Duodenal mucosa (tissue), 2 donors: ENCODE data around the gene WDR59.
"Not testable (repeated sequence)": the region's sequence is repeated elsewhere in the genome, so short reads cannot be mapped to it uniquely, and the experiment has no call there.

Source experiments
- H3K27ac ChIP-seq: one replicate; pipeline ENCODE4 v1.7.0; 2013; ENCODE audit warnings: low read depth, low read length
- H3K27me3 ChIP-seq, 2 donors: one replicate each; pipeline ENCODE4 v1.7.0; 2013; ENCODE audit warnings: low read length in 2 of 2, control low read depth in 1 of 2; ENCODE audit not compliant: insufficient read depth in 2 of 2, control insufficient read depth in 1 of 2
- H3K36me3 ChIP-seq, 2 donors: one replicate each; pipeline ENCODE4 v1.7.0; 2013; ENCODE audit warnings: low read length in 2 of 2, control low read depth in 1 of 2; ENCODE audit not compliant: insufficient read depth in 2 of 2, control insufficient read depth in 1 of 2
- H3K4me1 ChIP-seq, 2 donors: one replicate each; pipeline ENCODE4 v1.7.0; 2013; ENCODE audit warnings: low read length in 2 of 2, control low read depth in 1 of 2; ENCODE audit not compliant: insufficient read depth in 2 of 2, control insufficient read depth in 1 of 2
- H3K4me3 ChIP-seq, 2 donors: one replicate each; pipeline ENCODE4 v1.7.0; 2013; ENCODE audit warnings: low read length in 2 of 2, low read depth in 1 of 2
- H3K9ac ChIP-seq, 2 donors: one replicate each; pipeline ENCODE4 v1.7.0; 2013; ENCODE audit warnings: low read length in 2 of 2, low read depth in 1 of 2
- H3K9me3 ChIP-seq, 2 donors: one replicate each; pipeline ENCODE4 v1.7.0; 2013; ENCODE audit warnings: low read length in 2 of 2, control low read depth in 1 of 2; ENCODE audit not compliant: control insufficient read depth in 1 of 2

WDR59 gene

DNA sequence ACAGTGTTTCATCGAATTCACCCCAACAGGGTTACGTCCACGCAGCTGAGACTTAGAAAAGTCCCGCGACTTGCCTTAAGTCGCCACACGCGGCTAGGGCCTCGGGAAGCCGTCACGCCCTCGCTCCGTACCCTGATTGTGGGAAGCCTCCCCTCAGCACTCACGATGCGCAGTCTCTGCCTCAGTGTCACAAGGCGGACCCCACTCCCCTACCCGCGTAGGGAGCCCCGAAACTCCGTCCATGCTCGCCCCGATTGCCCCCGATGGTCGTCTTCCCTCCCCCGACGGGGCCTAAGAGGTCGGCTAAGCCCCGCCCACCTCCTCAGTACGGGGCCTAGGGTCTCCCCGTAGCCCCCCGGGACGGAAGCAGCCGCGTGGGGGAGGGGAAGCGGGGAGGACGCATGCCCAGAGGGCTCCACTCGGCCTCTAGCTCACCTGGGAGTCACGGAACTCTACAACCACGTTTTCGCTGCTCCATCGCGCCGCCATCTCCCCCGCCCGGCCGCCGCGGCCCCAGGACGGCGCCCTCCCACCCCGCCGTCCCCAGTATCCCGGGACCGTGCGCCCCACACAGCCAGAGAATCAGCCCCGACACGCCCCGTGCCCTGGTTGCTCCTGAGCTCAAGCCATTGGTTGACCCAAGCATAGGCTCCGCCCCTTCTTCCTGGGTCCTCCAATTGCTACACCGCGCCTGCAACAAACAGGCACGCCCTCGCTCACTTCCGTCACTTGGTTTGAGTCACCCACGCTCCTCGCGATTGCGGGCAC is at the start of gene WDR59:
WDR59 (minus strand) TSS at position 595 of the 768 bp plus-strand sequence; CDS start at position 489, 106 bp downstream.
- Histone ChIP-seq H3K27ac (peak within 1 kb of the TSS; percentile 13), H3K36me3 (no peaks in the 10 kb centered on the region), H3K27me3 (no peaks in the 10 kb centered on the region), H3K9ac (peak within 1 kb of the TSS; percentile 94 to 97), H3K4me3 (peak within 1 kb of the TSS; percentile 100), H3K4me1 (peaks cover 0 to 4% of the 10 kb centered on the region in 2 donors), H3K9me3 (no peaks in the 10 kb centered on the region)

GRCh38 chr16:75032655-75033054 is 47.7 kb upstream of the WDR59 start:
- H3K27ac ChIP-seq = no peak overlapping the region
- H3K36me3 ChIP-seq = peaks cover 4 to 5% of the 10 kb centered on the region in 2 donors
- H3K9ac ChIP-seq = no peak overlapping the region
- no peaks in the 10 kb centered on the region for H3K27me3 ChIP-seq
- peaks cover 1 to 4% of the 10 kb centered on the region in 2 donors for H3K9me3 ChIP-seq
- no peaks in the 10 kb centered on the region for H3K4me1 ChIP-seq
- no peak overlapping the region for H3K4me3 ChIP-seq

DNA sequence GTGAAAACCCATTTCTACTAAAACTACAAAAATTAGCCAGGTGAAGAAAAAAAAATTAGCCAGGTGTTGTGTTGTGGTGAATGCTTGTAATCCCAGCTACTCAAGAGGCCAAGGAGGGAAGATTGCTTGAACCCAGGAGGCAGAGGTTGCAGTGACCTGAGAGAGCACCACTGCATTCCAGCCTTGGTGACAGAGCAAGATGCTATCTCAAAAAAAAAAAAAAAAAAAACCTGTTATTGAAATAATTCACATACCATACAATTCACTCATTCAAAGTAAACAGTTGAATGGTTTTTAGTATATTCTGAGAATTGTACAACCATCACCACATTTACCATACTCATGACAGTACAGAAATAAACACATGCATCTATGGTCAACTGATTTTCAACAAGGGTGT is 44.9 kb upstream of the WDR59 start:
- no peaks in the 10 kb centered on the region for H3K9me3 ChIP-seq
- H3K27ac ChIP-seq = no peak overlapping the region
- no peak overlapping the region for H3K4me3 ChIP-seq
- no peaks in the 10 kb centered on the region for H3K36me3 ChIP-seq
- no peaks in the 10 kb centered on the region for H3K27me3 ChIP-seq
- H3K4me1 ChIP-seq = no peaks in the 10 kb centered on the region
- no peak overlapping the region for H3K9ac ChIP-seq

DNA sequence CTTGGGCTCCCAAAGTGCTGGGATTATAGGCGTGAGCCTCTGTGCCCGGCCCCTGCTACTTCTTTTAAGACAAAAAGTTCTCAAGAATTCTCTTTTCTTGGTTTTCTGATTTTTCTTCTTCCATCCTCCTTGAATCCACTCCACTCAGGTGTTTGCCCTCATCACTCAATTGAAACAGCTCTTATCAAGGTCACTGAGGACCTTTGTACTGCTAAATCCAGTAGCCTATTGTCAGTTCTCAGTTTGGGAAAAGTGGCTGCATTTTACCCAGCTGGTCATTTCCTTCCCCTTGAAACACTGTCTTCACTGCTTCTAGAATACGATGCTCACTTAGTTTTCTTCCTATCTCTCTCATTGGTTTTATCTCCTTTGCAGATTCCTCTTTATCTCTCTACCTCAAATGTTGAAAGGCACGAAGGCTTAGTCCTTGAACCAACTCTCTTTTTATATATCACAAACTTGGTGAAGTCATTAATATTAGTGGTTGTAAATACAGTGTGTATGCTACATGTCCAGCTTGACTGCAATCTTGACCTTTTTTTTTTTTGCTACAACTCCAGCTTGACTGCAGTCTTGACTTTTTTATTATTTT is 43.7 kb upstream of the WDR59 start:
- H3K9ac ChIP-seq = no peak overlapping the region
- no peak overlapping the region for H3K27ac ChIP-seq
- H3K9me3 ChIP-seq = no peaks in the 10 kb centered on the region
- H3K27me3 ChIP-seq = no peaks in the 10 kb centered on the region
- H3K36me3 ChIP-seq = no peaks in the 10 kb centered on the region
- no peak overlapping the region for H3K4me3 ChIP-seq
- H3K4me1 ChIP-seq = no peaks in the 10 kb centered on the region

DNA sequence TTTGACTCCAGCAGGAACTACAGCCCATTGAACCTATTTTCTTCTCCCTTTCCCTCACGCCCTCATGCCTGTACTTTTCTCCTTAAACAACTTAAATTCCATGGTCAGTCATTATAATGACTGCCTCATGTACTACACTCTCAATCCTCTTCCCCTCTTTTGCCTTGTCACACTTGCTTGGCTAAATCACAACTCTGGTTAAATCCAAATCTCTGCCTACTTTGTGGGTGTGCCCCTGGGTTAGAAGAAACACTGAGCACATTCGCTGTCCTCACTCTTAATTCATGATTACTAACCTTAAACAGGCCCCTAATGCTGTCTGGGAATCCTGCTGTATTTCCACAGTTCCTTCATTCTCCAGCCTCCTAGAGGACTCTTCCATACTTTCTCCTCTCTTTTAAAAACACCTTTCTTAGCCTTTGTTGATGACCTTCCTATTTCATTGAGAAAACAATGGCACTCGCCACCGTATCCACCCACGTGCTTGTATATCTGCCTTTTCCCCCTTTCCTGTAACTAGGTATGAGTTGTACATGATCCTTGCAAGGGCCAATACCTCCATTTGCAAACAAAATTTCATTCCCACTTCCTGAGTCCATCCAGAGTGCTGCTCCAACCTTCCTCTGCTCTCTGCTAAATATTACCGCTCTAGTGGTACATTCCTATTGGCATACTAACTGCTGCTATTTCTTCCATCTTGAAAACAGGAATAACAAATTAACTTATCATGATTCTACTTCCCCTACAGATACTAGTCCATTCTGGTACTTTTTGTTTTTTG is 42.8 kb upstream of the WDR59 start:
- Histone ChIP-seq H3K4me1 (no peaks in the 10 kb centered on the region), H3K9ac (no peak overlapping the region), H3K27ac (no peak overlapping the region), H3K36me3 (no peaks in the 10 kb centered on the region), H3K27me3 (no peaks in the 10 kb centered on the region), H3K4me3 (no peak overlapping the region), H3K9me3 (no peaks in the 10 kb centered on the region)

DNA sequence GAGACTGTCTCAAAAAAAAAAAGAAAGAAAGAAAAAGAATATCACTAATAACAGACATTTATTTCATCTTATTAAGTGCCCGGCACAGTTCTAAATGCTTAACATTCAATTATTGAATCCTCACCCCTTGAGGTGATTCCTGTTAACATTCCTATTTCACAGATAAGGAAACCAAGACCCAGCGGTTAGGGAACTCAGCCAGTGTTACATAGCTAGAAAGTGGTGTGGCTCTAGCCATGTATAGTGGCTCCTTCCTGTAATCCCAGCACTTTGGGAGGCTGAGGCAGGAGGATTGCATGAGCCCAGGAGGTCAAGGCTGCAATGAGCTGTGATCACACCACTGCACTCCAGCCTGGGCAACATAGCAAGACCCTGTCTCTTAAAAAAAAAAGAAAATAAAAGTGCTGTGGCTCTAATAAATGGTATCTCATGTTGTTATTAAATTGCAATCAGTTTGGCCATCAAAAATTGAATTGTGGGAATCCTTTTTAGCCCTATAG is 42.0 kb upstream of the WDR59 start:
- Histone ChIP-seq H3K4me1 (no peaks in the 10 kb centered on the region), H3K27ac (no peak overlapping the region), H3K27me3 (no peaks in the 10 kb centered on the region), H3K36me3 (no peaks in the 10 kb centered on the region), H3K4me3 (no peak overlapping the region), H3K9ac (no peak overlapping the region), H3K9me3 (no peaks in the 10 kb centered on the region)

GRCh38 chr16:75026239-75026891 is 41.4 kb upstream of the WDR59 start:
- H3K4me1 ChIP-seq, H3K9ac ChIP-seq, H3K27ac ChIP-seq, H3K27me3 ChIP-seq, H3K36me3 ChIP-seq, H3K9me3 ChIP-seq, H3K4me3 ChIP-seq: not testable (repeated sequence)

- no peak overlapping the region for H3K9ac ChIP-seq
- no peak overlapping the region for H3K4me3 ChIP-seq
- H3K27me3 ChIP-seq = no peaks in the 10 kb centered on the region
- H3K27ac ChIP-seq = no peak overlapping the region
- no peaks in the 10 kb centered on the region for H3K4me1 ChIP-seq
- peaks cover 0 to 3% of the 10 kb centered on the region in 2 donors for H3K36me3 ChIP-seq
- H3K9me3 ChIP-seq = peaks cover 4 to 8% of the 10 kb centered on the region in 2 donors
These were observed 40.8 kb upstream of the WDR59 start for GRCh38 chr16:75025761-75026160.

DNA sequence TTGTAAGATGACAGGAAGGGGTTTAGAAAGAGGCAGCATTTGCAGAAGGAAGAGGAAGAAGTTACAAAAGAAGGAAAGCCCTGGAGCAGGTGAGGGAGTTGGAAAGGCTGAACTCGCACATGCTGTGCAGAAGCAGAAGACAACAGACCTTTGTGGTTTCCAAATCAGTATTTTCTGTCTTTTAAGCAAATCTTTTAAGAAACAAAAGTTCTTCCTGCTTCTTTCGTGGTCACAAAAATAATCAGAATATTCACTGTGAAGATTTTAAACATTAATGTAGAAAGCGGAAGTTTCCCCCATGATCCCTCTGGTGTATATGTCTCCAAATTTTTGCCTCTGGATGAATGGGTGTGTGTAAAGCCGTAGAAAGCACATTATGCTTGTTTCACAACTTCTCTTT is 39.7 kb upstream of the WDR59 start:
- Histone ChIP-seq H3K9ac (no peak overlapping the region), H3K4me3 (no peak overlapping the region), H3K4me1 (no peaks in the 10 kb centered on the region), H3K27me3 (no peaks in the 10 kb centered on the region), H3K36me3 (peaks cover 0 to 3% of the 10 kb centered on the region in 2 donors), H3K27ac (no peak overlapping the region), H3K9me3 (peaks cover 4 to 9% of the 10 kb centered on the region in 2 donors)
